Lower leg skin (tissue), 3 donors: ENCODE measurements around the gene PERM1.

Source experiments
- CTCF ChIP-seq, 3 donors: fragments of 450-650 bp; IDR thresholded peaks; one replicate each; pipeline ENCODE4 v1.5.1; 2016; ENCODE audit warnings: antibody characterized with exemption in 3 of 3, mild to moderate bottlenecking in 3 of 3, moderate library complexity in 2 of 3
- POLR2A ChIP-seq, 2 donors: fragments of 450-650 bp; IDR thresholded peaks; one replicate each; pipeline ENCODE4 v1.6.1; 2016 to 2017; ENCODE audit warnings: antibody characterized with exemption in 2 of 2, mild to moderate bottlenecking in 1 of 2, moderate library complexity in 1 of 2

GRCh38 chr1:951364-951763 is 30.5 kb downstream of the PERM1 start:
- no peak for TF ChIP-seq CTCF (IDR thresholded peaks at IDR 0.05)
- TF ChIP-seq POLR2A (IDR thresholded peaks at IDR 0.05) = no peak
